CD4-positive, alpha-beta memory T cell (primary cell): ENCODE data around the gene MRPL21. TPM values are rescaled to one million over a fixed set of nuclear protein-coding genes. Genes with fewer than 3 reads are reported as not detected.

Experiments used
- CTCF ChIA-PET: fragments of 350-600 bp; sonication (Branson Sonifier 250); formaldehyde crosslinking; loops from one replicate; lab custom pipeline; 2021; ENCODE audit warnings: inconsistent platforms; ENCODE audit not compliant: partially characterized antibody; lab: Charles Lee
- POLR2A ChIA-PET: fragments of 350-600 bp; sonication (Branson Sonifier 250); formaldehyde crosslinking; loops from one replicate; lab custom pipeline; 2021; ENCODE audit not compliant: partially characterized antibody; lab: Charles Lee
- DNase-seq, 5 donors: peaks; one replicate each; pipeline versions ENCODE4 v3.0.0 to v3.0.0-alpha.2; 2020 to 2022; ENCODE audit warnings: mixed read lengths in 1 of 5
- H3K27ac ChIP-seq: one replicate; pipeline ENCODE4 v1.7.0; 2013; ENCODE audit warnings: low read depth, low read length
- H3K27me3 ChIP-seq: 2 replicates; pipeline ENCODE4 v1.7.0; 2013; ENCODE audit warnings: mild to moderate bottlenecking, low read length, moderate library complexity; ENCODE audit not compliant: insufficient read depth
- H3K36me3 ChIP-seq: 2 replicates; pipeline ENCODE4 v1.7.0; 2013; ENCODE audit warnings: mild to moderate bottlenecking, low read length, moderate library complexity; ENCODE audit not compliant: insufficient read depth
- H3K4me1 ChIP-seq: 2 replicates; pipeline ENCODE4 v1.7.0; 2013; ENCODE audit warnings: mild to moderate bottlenecking, low read length, moderate library complexity; ENCODE audit not compliant: insufficient read depth
- H3K4me3 ChIP-seq, 2 donors: one replicate each; pipeline ENCODE4 v1.7.0; 2013; ENCODE audit warnings: low read length in 2 of 2, mild to moderate bottlenecking in 1 of 2
- H3K9me3 ChIP-seq, 2 donors: one replicate each; pipeline ENCODE4 v1.7.0; 2013; ENCODE audit warnings: low read length in 2 of 2, control low read depth in 1 of 2; ENCODE audit not compliant: control insufficient read depth in 1 of 2
- H3K27ac Mint-ChIP-seq, 7 donors: one replicate each; pipeline ENCODE4 v1.8.0; 2020 to 2021; ENCODE audit warnings: mixed read lengths in 7 of 7, mild to moderate bottlenecking in 6 of 7, inconsistent platforms in 3 of 7, moderate library complexity in 3 of 7
- H3K27me3 Mint-ChIP-seq, 2 donors: one replicate each; pipeline ENCODE4 v1.8.0; 2020 to 2021; ENCODE audit warnings: mixed read lengths in 2 of 2
- H3K36me3 Mint-ChIP-seq, 2 donors: one replicate each; pipeline ENCODE4 v1.8.0; 2020 to 2021; ENCODE audit warnings: mixed read lengths in 2 of 2, inconsistent platforms in 1 of 2, mild to moderate bottlenecking in 1 of 2
- H3K4me1 Mint-ChIP-seq, 4 donors: one replicate each; pipeline ENCODE4 v1.8.0; 2020 to 2021; ENCODE audit warnings: mixed read lengths in 4 of 4, mild to moderate bottlenecking in 1 of 4
- H3K4me3 Mint-ChIP-seq, 8 donors: one replicate each; pipeline ENCODE4 v1.8.0; 2020 to 2021; ENCODE audit warnings: mixed read lengths in 8 of 8, mild to moderate bottlenecking in 7 of 8, moderate library complexity in 6 of 8, inconsistent platforms in 3 of 8
- H3K9me3 Mint-ChIP-seq, 8 donors: one replicate each; pipeline ENCODE4 v1.8.0; 2020 to 2021; ENCODE audit warnings: mixed read lengths in 8 of 8, mild to moderate bottlenecking in 5 of 8, inconsistent platforms in 3 of 8, moderate library complexity in 1 of 8
- intact Hi-C: fragments of 100-400 bp; cut with micrococcal nuclease; formaldehyde crosslinking; loops from one replicate; pipeline ENCODE4 v1.15.1; 2023
- polyA plus RNA-seq, 2 donors: library from polyadenylated mRNA; unstranded; fragments of 300-500 nt; fragmentation: Illumina TruSeq; gene quantifications; one replicate each; pipeline ENCODE4 v1.2.3, GENCODE V29; 2021
- total RNA-seq, 2 experiments: library from RNA; stranded (reverse); gene quantifications; one replicate each; pipeline ENCODE4 v1.2.3, GENCODE V29; 2021

MRPL21 gene
- total and polyA plus RNA-seq, 4 experiments from 2014 or later = 36.2 to 151 (median 71.0) TPM

DNA sequence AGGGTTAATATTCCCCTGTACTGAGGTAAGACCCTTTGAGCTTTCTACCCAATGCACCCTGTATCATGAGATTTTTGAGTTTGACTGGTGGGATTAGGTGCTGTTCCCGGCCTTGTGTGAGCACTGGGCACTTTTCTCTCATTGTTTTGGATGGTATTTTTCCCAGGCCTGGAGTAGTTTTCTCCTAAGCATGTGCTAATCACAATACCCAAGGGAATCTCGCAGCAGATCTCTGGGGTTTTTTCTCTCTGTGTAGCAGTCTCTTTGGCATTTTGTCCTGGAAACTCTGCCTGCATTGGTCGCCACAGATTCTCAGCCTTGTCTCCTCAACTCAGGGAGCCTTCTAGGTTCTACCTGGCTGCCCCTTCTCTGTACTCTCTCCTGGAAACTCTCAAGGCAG is 20.0 kb upstream of the MRPL21 start:
- H3K4me3 Mint-ChIP-seq = no peak overlapping the region
- Histone ChIP-seq H3K27ac (no peak overlapping the region), H3K36me3 (peaks cover 36% of the 10 kb centered on the region), H3K4me1 (no peaks in the 10 kb centered on the region), H3K4me3 (no peak overlapping the region), H3K27me3 (no peaks in the 10 kb centered on the region), H3K9me3 (peaks cover 0 to 7% of the 10 kb centered on the region in 2 donors)
- no peak for DNase-seq
- CTCF ChIA-PET = no interaction called here
- intact Hi-C loops = no loop called here
- POLR2A ChIA-PET = no interaction called here
- no peaks in the 10 kb centered on the region for H3K27me3 Mint-ChIP-seq
- H3K36me3 Mint-ChIP-seq = peaks cover 80 to 84% of the 10 kb centered on the region in 2 donors
- peaks cover 3 to 29% (median 21%) of the 10 kb centered on the region in 8 donors for H3K9me3 Mint-ChIP-seq
- H3K4me1 Mint-ChIP-seq = peaks cover 0 to 8% (median under 1%) of the 10 kb centered on the region in 4 donors
- H3K27ac Mint-ChIP-seq = no peak overlapping the region

DNA sequence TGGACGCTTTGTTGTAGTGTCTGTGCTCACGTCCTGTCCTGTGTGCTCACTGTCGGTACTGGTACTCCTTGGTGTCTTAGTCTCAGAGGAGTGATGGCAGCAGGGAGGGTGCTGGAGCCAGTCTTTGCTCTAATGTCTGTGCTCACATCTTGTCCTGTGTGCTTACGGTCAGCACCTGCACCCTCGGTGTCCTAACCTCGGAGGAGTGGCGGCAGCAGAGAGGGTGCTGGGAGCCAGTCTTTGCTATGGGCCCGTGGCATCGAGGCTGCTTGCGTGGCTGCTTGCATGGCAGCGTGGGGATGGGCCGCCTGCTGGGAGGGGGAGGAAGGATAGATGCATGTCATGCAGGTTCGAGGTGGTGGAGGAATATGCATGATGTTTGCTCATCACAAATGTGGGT is 12.8 kb upstream of the MRPL21 start:
- H3K36me3 ChIP-seq = peaks cover 45% of the 10 kb centered on the region
- Mint-ChIP-seq H3K4me3 (no peak overlapping the region), H3K36me3 (peaks cover 54 to 68% of the 10 kb centered on the region in 2 donors), H3K27me3 (no peaks in the 10 kb centered on the region), H3K4me1 (peaks cover 0 to 7% (median under 1%) of the 10 kb centered on the region in 4 donors), H3K9me3 (no peaks in the 10 kb centered on the region), H3K27ac (peak overlapping the region in 1 of 7 donors; percentile 12)
- H3K27ac ChIP-seq = no peak overlapping the region
- H3K4me1 ChIP-seq = no peaks in the 10 kb centered on the region
- ChIA-PET CTCF (no interaction called here), POLR2A (no interaction called here)
- no peaks in the 10 kb centered on the region for H3K9me3 ChIP-seq
- no peaks in the 10 kb centered on the region for H3K27me3 ChIP-seq
- DNase-seq = no peak
- intact Hi-C loops = no loop called here
- H3K4me3 ChIP-seq = no peak overlapping the region

DNA sequence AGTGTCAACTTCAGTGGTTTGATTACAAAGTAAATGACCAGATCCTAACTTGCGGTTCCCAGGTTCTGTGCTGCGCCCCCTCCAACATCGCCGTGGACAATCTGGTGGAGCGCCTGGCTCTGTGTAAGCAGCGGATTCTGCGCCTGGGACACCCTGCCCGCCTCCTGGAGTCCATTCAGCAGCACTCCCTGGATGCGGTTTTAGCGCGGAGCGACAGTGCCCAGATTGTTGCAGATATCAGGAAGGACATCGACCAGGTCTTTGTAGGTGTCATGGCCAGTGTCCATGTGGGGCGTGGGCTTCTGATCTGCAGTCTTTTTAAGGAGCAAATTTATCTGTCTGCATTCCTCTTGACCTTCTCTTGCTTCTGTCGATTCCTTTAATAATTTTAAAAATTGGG is 11.1 kb upstream of the MRPL21 start:
- no peak for DNase-seq
- H3K27me3 Mint-ChIP-seq = no peaks in the 10 kb centered on the region
- peaks cover 54% of the 10 kb centered on the region for H3K36me3 ChIP-seq
- no peak overlapping the region for H3K4me3 Mint-ChIP-seq
- no peak overlapping the region for H3K4me3 ChIP-seq
- H3K9me3 ChIP-seq = no peaks in the 10 kb centered on the region
- no peaks in the 10 kb centered on the region for H3K27me3 ChIP-seq
- peaks cover 57 to 71% of the 10 kb centered on the region in 2 donors for H3K36me3 Mint-ChIP-seq
- no peaks in the 10 kb centered on the region for H3K9me3 Mint-ChIP-seq
- no peak overlapping the region for H3K27ac Mint-ChIP-seq
- peaks cover 0 to 6% (median under 1%) of the 10 kb centered on the region in 4 donors for H3K4me1 Mint-ChIP-seq
- ChIA-PET POLR2A (no interaction called here), CTCF (no interaction called here)
- intact Hi-C loops = no loop called here
- no peak overlapping the region for H3K27ac ChIP-seq
- no peaks in the 10 kb centered on the region for H3K4me1 ChIP-seq

DNA sequence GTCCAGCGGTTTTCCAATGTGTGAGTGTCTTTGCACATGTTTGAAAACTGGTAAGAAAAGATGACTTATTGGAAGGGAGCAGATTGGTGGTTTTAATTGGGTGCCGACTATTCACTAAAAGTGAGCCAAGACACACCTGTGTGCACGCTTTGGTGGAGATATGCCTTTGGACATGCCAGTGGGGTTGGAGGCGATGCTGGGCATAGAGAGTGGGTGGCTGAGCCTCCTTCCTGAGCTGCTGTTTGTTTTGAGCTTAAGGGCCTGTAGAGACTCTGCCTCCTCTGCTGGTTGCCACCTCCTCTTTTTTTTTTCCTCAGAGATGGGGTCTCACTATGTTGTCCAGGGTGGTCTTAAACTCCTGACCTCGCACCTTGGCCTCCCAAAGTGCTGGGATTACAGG is 9.6 kb upstream of the MRPL21 start:
- no peaks in the 10 kb centered on the region for H3K27me3 ChIP-seq
- intact Hi-C loops = no loop called here
- DNase-seq = no peak
- no peak overlapping the region for H3K27ac ChIP-seq
- ChIA-PET CTCF (no interaction called here), POLR2A (interaction anchor here (1.4 kb wide), 1 partner anchor 9 kb away, joined by 7 read pairs; the partner anchor contains the start of genes IGHMBP2 and MRPL21)
- H3K4me1 ChIP-seq = no peaks in the 10 kb centered on the region
- Mint-ChIP-seq H3K27ac (no peak overlapping the region), H3K4me3 (no peak overlapping the region), H3K27me3 (no peaks in the 10 kb centered on the region), H3K4me1 (peaks cover 0 to 2% (median 0%) of the 10 kb centered on the region in 4 donors), H3K36me3 (peaks cover 50 to 65% of the 10 kb centered on the region in 2 donors), H3K9me3 (no peaks in the 10 kb centered on the region)
- H3K9me3 ChIP-seq = no peaks in the 10 kb centered on the region
- H3K36me3 ChIP-seq = peaks cover 57% of the 10 kb centered on the region
- no peak overlapping the region for H3K4me3 ChIP-seq

DNA sequence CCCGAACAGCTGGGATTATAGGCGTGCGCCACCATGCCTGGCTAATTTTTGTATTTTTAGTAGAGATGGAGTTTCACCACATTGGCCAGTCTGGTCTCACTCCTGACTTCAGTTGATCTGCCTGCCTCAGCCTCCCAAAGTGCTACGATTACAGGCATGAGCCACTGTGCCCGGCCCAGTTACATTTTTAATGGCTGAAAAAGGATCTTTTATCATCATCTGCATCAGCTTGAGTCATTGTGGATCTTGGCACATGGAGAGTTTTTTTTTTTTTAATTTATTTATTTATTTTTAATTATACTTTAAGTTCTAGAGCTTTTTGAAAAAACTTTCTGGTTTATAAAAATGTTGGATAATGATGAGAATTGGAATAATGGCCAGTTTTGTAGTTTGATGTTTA is 8.6 kb upstream of the MRPL21 start:
- peaks cover 47 to 63% of the 10 kb centered on the region in 2 donors for H3K36me3 Mint-ChIP-seq
- no peak for DNase-seq
- Histone ChIP-seq H3K4me1 (no peaks in the 10 kb centered on the region), H3K27me3 (no peaks in the 10 kb centered on the region), H3K4me3 (no peak overlapping the region), H3K9me3 (no peaks in the 10 kb centered on the region), H3K36me3 (peaks cover 55% of the 10 kb centered on the region), H3K27ac (no peak overlapping the region)
- ChIA-PET CTCF (no interaction called here), POLR2A (no interaction called here)
- H3K4me3 Mint-ChIP-seq = no peak overlapping the region
- H3K27ac Mint-ChIP-seq = no peak overlapping the region
- peaks cover 0 to 3% (median under 1%) of the 10 kb centered on the region in 4 donors for H3K4me1 Mint-ChIP-seq
- no peaks in the 10 kb centered on the region for H3K27me3 Mint-ChIP-seq
- intact Hi-C loops = no loop called here
- H3K9me3 Mint-ChIP-seq = no peaks in the 10 kb centered on the region

DNA sequence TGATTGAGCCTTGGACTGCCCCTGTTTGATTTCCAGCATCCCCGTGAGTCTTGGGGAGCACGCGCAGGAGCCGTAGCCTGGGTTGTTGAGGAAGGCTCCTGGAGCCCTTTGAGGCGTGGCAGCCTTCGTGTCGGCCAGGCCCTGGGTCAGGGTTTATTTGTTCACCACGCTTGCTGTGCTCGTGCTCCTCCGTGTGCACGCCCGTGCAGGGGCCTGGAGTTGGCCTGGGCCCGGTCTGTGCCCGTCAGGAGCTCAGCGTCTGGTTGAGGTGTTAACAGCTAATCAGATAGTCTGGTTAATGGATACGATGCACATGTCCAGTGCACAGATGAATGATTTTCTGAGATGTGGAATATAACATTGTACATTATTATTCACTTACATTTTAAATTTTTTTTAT is 8.1 kb upstream of the MRPL21 start:
- CTCF ChIA-PET = no interaction called here
- H3K27me3 Mint-ChIP-seq = no peaks in the 10 kb centered on the region
- H3K36me3 Mint-ChIP-seq = peaks cover 46 to 62% of the 10 kb centered on the region in 2 donors
- peaks cover 0 to 3% (median under 1%) of the 10 kb centered on the region in 4 donors for H3K4me1 Mint-ChIP-seq
- Histone ChIP-seq H3K4me1 (no peaks in the 10 kb centered on the region), H3K4me3 (no peak overlapping the region), H3K27ac (no peak overlapping the region), H3K9me3 (no peaks in the 10 kb centered on the region), H3K36me3 (peaks cover 59% of the 10 kb centered on the region), H3K27me3 (no peaks in the 10 kb centered on the region)
- H3K9me3 Mint-ChIP-seq = no peaks in the 10 kb centered on the region
- H3K4me3 Mint-ChIP-seq = no peak overlapping the region
- POLR2A ChIA-PET = no interaction called here
- no peak for DNase-seq
- intact Hi-C loops = no loop called here
- H3K27ac Mint-ChIP-seq = no peak overlapping the region

DNA sequence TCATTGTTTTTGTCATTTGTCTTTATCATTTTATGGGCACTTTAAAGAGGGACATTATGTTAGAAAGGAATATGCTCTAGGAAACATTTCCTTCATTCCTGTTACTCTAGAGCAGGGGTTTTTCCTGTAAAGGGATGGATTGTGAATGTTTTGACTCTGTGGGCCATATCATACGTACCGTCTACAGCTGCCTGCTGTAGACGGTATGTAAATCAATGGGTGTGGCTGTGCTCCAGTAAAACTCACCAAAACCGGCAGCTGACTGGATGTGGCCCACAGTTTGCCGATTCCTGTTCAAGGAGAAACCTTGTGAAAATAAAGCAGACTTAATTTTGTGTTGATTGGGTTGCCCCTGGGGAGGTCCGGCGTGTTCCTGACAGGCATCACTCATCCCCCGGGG is 7.3 kb upstream of the MRPL21 start:
- H3K36me3 ChIP-seq = peaks cover 54% of the 10 kb centered on the region
- Mint-ChIP-seq H3K36me3 (peaks cover 38 to 55% of the 10 kb centered on the region in 2 donors), H3K27me3 (no peaks in the 10 kb centered on the region), H3K4me3 (no peak overlapping the region), H3K4me1 (peaks cover 3 to 4% (median 3%) of the 10 kb centered on the region in 4 donors), H3K27ac (no peak overlapping the region), H3K9me3 (no peaks in the 10 kb centered on the region)
- no peaks in the 10 kb centered on the region for H3K27me3 ChIP-seq
- no peaks in the 10 kb centered on the region for H3K9me3 ChIP-seq
- ChIA-PET CTCF (no interaction called here), POLR2A (no interaction called here)
- intact Hi-C loops = no loop called here
- DNase-seq = no peak
- H3K4me1 ChIP-seq = no peaks in the 10 kb centered on the region
- H3K4me3 ChIP-seq = no peak overlapping the region
- no peak overlapping the region for H3K27ac ChIP-seq
